Natural killer cell (primary cell): Measurements from ENCODE around the gene UBE2G2. TPM values are rescaled to one million over a fixed set of nuclear protein-coding genes. Genes with fewer than 3 reads are reported as not detected.

Experiments
- ATAC-seq, 3 donors: fragments of 150-1000 bp in 2 of 3; fragments of 200-7000 bp in 1 of 3; cut with Tn5 transposase; 1 replicate in 1 of 3; 2 replicates in 2 of 3; pipeline ENCODE4 v1.10.0; 2021; ENCODE audit warnings: mild to moderate bottlenecking in 2 of 3, moderate library complexity in 2 of 3
- DNase-seq, 2 donors: peaks; one replicate each; pipeline versions ENCODE4 v3.0.0 to v3.0.0-alpha.2; 2013 to 2021; ENCODE audit warnings: mixed read lengths in 1 of 2
- H3K27ac ChIP-seq: one replicate; pipeline ENCODE4 v1.5.1; 2013; ENCODE audit warnings: mild to moderate bottlenecking, low read length
- H3K27me3 ChIP-seq: one replicate; pipeline ENCODE4 v1.6.1; 2013; ENCODE audit warnings: low read length; ENCODE audit not compliant: control insufficient read depth, insufficient read depth
- H3K36me3 ChIP-seq: one replicate; pipeline ENCODE4 v1.6.1; 2013; ENCODE audit warnings: low read length; ENCODE audit not compliant: control insufficient read depth, insufficient read depth
- H3K4me1 ChIP-seq: one replicate; pipeline ENCODE4 v1.6.1; 2013; ENCODE audit warnings: low read length; ENCODE audit not compliant: control insufficient read depth, insufficient read depth
- H3K4me3 ChIP-seq: one replicate; pipeline ENCODE4 v1.5.1; 2013; ENCODE audit warnings: low read length
- H3K9me3 ChIP-seq: one replicate; pipeline ENCODE4 v1.6.1; 2013; ENCODE audit warnings: low read length; ENCODE audit not compliant: control insufficient read depth, insufficient read depth
- H3K27ac Mint-ChIP-seq, 2 donors: one replicate each; pipeline ENCODE4 v1.8.0; 2022; ENCODE audit warnings: mild to moderate bottlenecking in 2 of 2, mixed read lengths in 2 of 2, moderate library complexity in 1 of 2
- H3K27me3 Mint-ChIP-seq, 2 donors: one replicate each; pipeline ENCODE4 v1.8.0; 2022; ENCODE audit warnings: low read depth in 2 of 2, mixed read lengths in 2 of 2
- H3K36me3 Mint-ChIP-seq: one replicate; pipeline ENCODE4 v1.8.0; 2022; ENCODE audit warnings: mixed read lengths
- H3K4me1 Mint-ChIP-seq, 2 donors: one replicate each; pipeline ENCODE4 v1.8.0; 2022; ENCODE audit warnings: mixed read lengths in 2 of 2
- H3K4me3 Mint-ChIP-seq: one replicate; pipeline ENCODE4 v1.8.0; 2022; ENCODE audit warnings: mild to moderate bottlenecking, moderate library complexity, mixed read lengths
- H3K9me3 Mint-ChIP-seq, 2 donors: one replicate each; pipeline ENCODE4 v1.8.0; 2022; ENCODE audit warnings: mixed read lengths in 2 of 2
- CTCF ChIP-seq: fragments of 200-600 bp; IDR thresholded peaks from one replicate; pipeline ENCODE4 v1.8.0; 2022; ENCODE audit warnings: antibody characterized with exemption
- WGBS: methylation state at CpG from one replicate; pipeline ENCODE4 v1.1.7; 2013; ENCODE audit warnings: missing lambda C conversion rate; ENCODE audit not compliant: insufficient coverage; 5-methylcytosine and 5-hydroxymethylcytosine counted together
- intact Hi-C: fragments of 100-400 bp; cut with micrococcal nuclease; formaldehyde crosslinking; loops from one replicate; pipeline ENCODE4 v1.14.2; 2022
- total RNA-seq, 4 donors: library from RNA; stranded (reverse); fragments of 120-200 nt in 1 of 4; gene quantifications; one replicate each; pipeline versions ENCODE4 v1.2.3 to v1.2.4, GENCODE V29; 2013 to 2022

The UBE2G2 gene
- total RNA-seq, 3 donors from 2014 or later (not counting 1 experiment from before 2014, with no cell fraction given) = 89.1 to 109 (median 107) TPM

- 93% methylated on average over 14 of the region's 14 CpGs for WGBS
- no peak for TF ChIP-seq CTCF
- no peak overlapping the region for H3K4me3 Mint-ChIP-seq
- Histone ChIP-seq H3K27ac (no peak overlapping the region), H3K36me3 (no peaks in the 10 kb centered on the region), H3K4me3 (no peak overlapping the region), H3K9me3 (no peaks in the 10 kb centered on the region), H3K27me3 (peaks cover 27% of the 10 kb centered on the region), H3K4me1 (peaks cover 15% of the 10 kb centered on the region)
- H3K27ac Mint-ChIP-seq = no peak overlapping the region
- H3K4me1 Mint-ChIP-seq = peaks cover 10 to 17% of the 10 kb centered on the region in 2 donors
- DNase-seq (no peak), ATAC-seq (no peak)
- H3K27me3 Mint-ChIP-seq = peaks cover 29 to 41% of the 10 kb centered on the region in 2 donors
- H3K9me3 Mint-ChIP-seq = no peaks in the 10 kb centered on the region
- H3K36me3 Mint-ChIP-seq = no peaks in the 10 kb centered on the region
- intact Hi-C loops = no loop called here
Measured at GRCh38 chr21:44724926-44725325, 76.7 kb downstream of the UBE2G2 start.

DNA sequence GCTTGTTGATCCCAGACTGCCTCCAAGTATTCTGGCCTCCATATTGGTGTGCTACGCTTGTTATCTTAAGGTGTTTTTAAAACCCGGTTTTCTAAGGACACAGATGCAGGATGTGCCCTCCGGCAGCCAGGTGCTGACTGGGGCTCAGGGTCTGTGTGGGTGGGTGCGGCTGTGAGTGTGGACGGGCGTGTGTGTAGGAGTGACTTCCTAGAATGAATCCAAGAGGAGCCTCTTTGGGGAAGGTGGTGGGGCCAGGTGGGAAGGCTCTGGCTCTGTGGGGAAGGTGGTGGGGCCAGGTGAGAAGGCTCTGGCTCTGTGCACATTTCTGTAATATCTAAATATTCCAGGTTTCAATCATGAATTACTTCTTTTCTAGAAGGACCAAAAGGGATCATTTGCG is 77.4 kb downstream of the UBE2G2 start:
- ATAC-seq = no peak
- no peaks in the 10 kb centered on the region for H3K36me3 Mint-ChIP-seq
- H3K9me3 Mint-ChIP-seq = no peaks in the 10 kb centered on the region
- intact Hi-C loops = no loop called here
- DNase-seq = no peak
- TF ChIP-seq CTCF = no peak
- Histone ChIP-seq H3K36me3 (no peaks in the 10 kb centered on the region), H3K4me1 (peaks cover 15% of the 10 kb centered on the region), H3K27me3 (peaks cover 30% of the 10 kb centered on the region), H3K27ac (no peak overlapping the region), H3K4me3 (no peak overlapping the region), H3K9me3 (no peaks in the 10 kb centered on the region)
- H3K4me1 Mint-ChIP-seq = peaks cover 10 to 17% of the 10 kb centered on the region in 2 donors
- H3K27ac Mint-ChIP-seq = no peak overlapping the region
- WGBS = 89% methylated on average over 6 of the region's 7 CpGs
- H3K4me3 Mint-ChIP-seq = no peak overlapping the region
- peaks cover 36 to 47% of the 10 kb centered on the region in 2 donors for H3K27me3 Mint-ChIP-seq

GRCh38 chr21:44723177-44724131 is 78.2 kb downstream of the UBE2G2 start:
- Histone ChIP-seq H3K4me3 (no peak overlapping the region), H3K9me3 (no peaks in the 10 kb centered on the region), H3K27me3 (peaks cover 35% of the 10 kb centered on the region), H3K27ac (no peak overlapping the region), H3K36me3 (no peaks in the 10 kb centered on the region), H3K4me1 (peaks cover 15% of the 10 kb centered on the region)
- Mint-ChIP-seq H3K27me3 (peaks cover 44 to 54% of the 10 kb centered on the region in 2 donors), H3K27ac (no peak overlapping the region), H3K4me1 (peaks cover 10 to 17% of the 10 kb centered on the region in 2 donors), H3K4me3 (peak overlapping the region; percentile 57), H3K36me3 (no peaks in the 10 kb centered on the region), H3K9me3 (no peaks in the 10 kb centered on the region)
- intact Hi-C loops = no loop called here
- peak in 1 of 2 donors; percentile 52 for DNase-seq
- WGBS = 17% methylated on average over 61 of the region's 61 CpGs
- TF ChIP-seq CTCF = no peak
- peak; percentile 37 to 83 (median 46) for ATAC-seq
